ENCODE data around the gene SLC66A2. TPM values are rescaled to one million over a fixed set of nuclear protein-coding genes. Genes with fewer than 3 reads are reported as not detected.
A peak's percentile ranks its signal among the peaks of the same experiment; 100 is the strongest.

The SLC66A2 gene
- total RNA-seq, 2 donors from 2014 or later: 74.9 to 88.0 TPM

- no peak overlapping the region for H3K27ac ChIP-seq
- no peaks in the 10 kb centered on the region for H3K27me3 ChIP-seq
- no peak for TF ChIP-seq CTCF (IDR thresholded peaks at IDR 0.05)
- H3K36me3 ChIP-seq: no peaks in the 10 kb centered on the region
- H3K9ac ChIP-seq (ENCODE audit: low read depth in 2 of 2, low read length in 2 of 2): no peak overlapping the region
- intact Hi-C loops (cut with DNase I): no loop called here
- H3K4me1 ChIP-seq: no peaks in the 10 kb centered on the region
- H3K9me3 ChIP-seq: no peaks in the 10 kb centered on the region
- no peak overlapping the region for H3K4me3 ChIP-seq
- peak; percentile 15 for DNase-seq
These were observed 95.1 kb downstream of the SLC66A2 start for GRCh38 chr18:79856119-79857007.

GRCh38 chr18:79855147-79855933, 96.1 kb downstream of the SLC66A2 start:
- intact Hi-C loops (cut with DNase I): no loop called here
- H3K9me3 ChIP-seq: no peaks in the 10 kb centered on the region
- no peaks in the 10 kb centered on the region for H3K4me1 ChIP-seq
- H3K27ac ChIP-seq: no peak overlapping the region
- H3K9ac ChIP-seq (ENCODE audit: low read depth in 2 of 2, low read length in 2 of 2): no peak overlapping the region
- H3K36me3 ChIP-seq: no peaks in the 10 kb centered on the region
- no peak overlapping the region for H3K4me3 ChIP-seq
- no peak for TF ChIP-seq CTCF (IDR thresholded peaks at IDR 0.05)
- peak; percentile 14 for DNase-seq
- H3K27me3 ChIP-seq: no peaks in the 10 kb centered on the region

- Histone ChIP-seq H3K27me3 (no peaks in the 10 kb centered on the region), H3K9ac (ENCODE audit: low read depth in 2 of 2, low read length in 2 of 2) (no peak overlapping the region), H3K27ac (no peak overlapping the region), H3K9me3 (no peaks in the 10 kb centered on the region), H3K4me1 (no peaks in the 10 kb centered on the region), H3K36me3 (no peaks in the 10 kb centered on the region), H3K4me3 (no peak overlapping the region)
- peak; percentile 7 for DNase-seq
- TF ChIP-seq CTCF (IDR thresholded peaks at IDR 0.05): no peak
- intact Hi-C loops (cut with DNase I): no loop called here
These were observed 97.5 kb downstream of the SLC66A2 start for GRCh38 chr18:79853993-79854364.

- peak; percentile 8 for DNase-seq
- intact Hi-C loops (cut with DNase I): no loop called here
- TF ChIP-seq CTCF (IDR thresholded peaks at IDR 0.05): no peak
These were observed 98.0 kb downstream of the SLC66A2 start for GRCh38 chr18:79853303-79853992.

GRCh38 chr18:79852561-79853302, 98.7 kb downstream of the SLC66A2 start:
- Histone ChIP-seq H3K27me3 (no peaks in the 10 kb centered on the region), H3K9ac (ENCODE audit: low read depth in 2 of 2, low read length in 2 of 2) (no peak overlapping the region), H3K27ac (no peak overlapping the region), H3K4me3 (no peak overlapping the region), H3K9me3 (no peaks in the 10 kb centered on the region), H3K36me3 (no peaks in the 10 kb centered on the region), H3K4me1 (no peaks in the 10 kb centered on the region)
- intact Hi-C loops (cut with DNase I): no loop called here
- TF ChIP-seq CTCF (IDR thresholded peaks at IDR 0.05): no peak
- DNase-seq: no peak

More at GRCh38 chr18:79853303-79853992, 98.0 kb downstream of the SLC66A2 start:
- Histone ChIP-seq H3K27me3 (no peaks in the 10 kb centered on the region), H3K4me3 (no peak overlapping the region), H3K27ac (no peak overlapping the region), H3K9ac (ENCODE audit: low read depth in 2 of 2, low read length in 2 of 2) (no peak overlapping the region), H3K36me3 (no peaks in the 10 kb centered on the region), H3K4me1 (no peaks in the 10 kb centered on the region), H3K9me3 (no peaks in the 10 kb centered on the region)

All from colonic mucosa (tissue), 4 donors.